Measurements from ENCODE around the gene ATP6V1F. TPM values are rescaled to one million over a fixed set of nuclear protein-coding genes. Genes with fewer than 3 reads are reported as not detected.

Gene ATP6V1F
- polyA plus RNA-seq, 3 donors, result 327 to 593 (median 511) TPM

DNA sequence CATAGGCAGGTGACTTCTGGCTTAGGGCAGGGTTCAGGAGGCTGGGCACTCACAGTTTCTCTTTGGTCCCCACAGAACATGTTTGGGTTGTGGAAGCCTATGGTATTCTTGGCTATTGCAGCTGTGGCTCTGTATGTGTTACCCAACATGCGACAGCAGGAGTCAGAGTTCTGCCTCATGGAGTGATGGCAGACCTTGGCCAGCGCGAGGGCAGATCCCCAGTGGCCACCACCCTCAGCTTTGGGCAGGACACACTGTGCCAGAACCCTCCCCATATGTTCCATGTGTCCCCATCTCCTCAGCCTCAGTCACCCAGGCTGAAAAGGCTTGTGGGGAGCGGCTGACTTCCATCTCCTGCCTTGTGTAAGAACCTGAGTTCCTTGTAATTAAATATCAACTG lies 40.9 kb upstream of the ATP6V1F start:
- no peaks in the 10 kb centered on the region for H4K20me1 ChIP-seq (ENCODE audit: insufficient read depth, low read length)
- Mint-ChIP-seq H3K9me3 (no peaks in the 10 kb centered on the region), H3K4me3 (no peak overlapping the region)

DNA sequence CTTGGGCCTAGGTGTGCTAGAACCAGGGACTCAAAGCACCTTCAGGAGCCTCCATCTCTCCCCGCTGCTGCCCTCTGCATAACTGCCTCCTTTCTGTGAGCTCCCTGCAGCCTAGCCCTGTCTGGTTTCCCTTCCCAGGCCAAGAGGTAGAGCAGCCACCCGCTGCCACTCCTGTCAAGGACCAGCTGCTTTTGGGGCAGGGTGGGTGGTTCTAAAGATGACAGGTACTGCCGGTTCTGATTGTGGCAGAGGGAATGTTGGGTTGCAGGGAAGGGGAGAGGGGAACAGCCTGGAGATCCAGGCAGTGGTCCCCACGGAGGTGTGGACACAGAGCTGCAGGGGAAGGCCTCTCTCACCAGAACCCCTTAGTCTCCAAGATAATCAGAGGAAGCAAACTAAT lies 36.1 kb upstream of the ATP6V1F start:
- Mint-ChIP-seq H3K27ac (peak overlapping the region in 1 of 7 donors; percentile 50), H3K27me3 (ENCODE audit: low read depth in 3 of 3) (peaks cover 33 to 43% (median 42%) of the 10 kb centered on the region in 3 donors), H3K36me3 (peaks cover 0 to 3% of the 10 kb centered on the region in 2 donors), H3K4me1 (peaks cover 16% of the 10 kb centered on the region), H3K4me3 (no peak overlapping the region), H3K9me3 (peaks cover 0 to 13% (median 6%) of the 10 kb centered on the region in 7 donors)
- Histone ChIP-seq H3K4me1 (ENCODE audit: control insufficient read depth in 1 of 2, insufficient read depth in 2 of 2, low read length in 2 of 2) (peaks cover 13 to 15% of the 10 kb centered on the region in 2 donors), H3K4me3 (replicated peaks in 1 of 3; ENCODE audit: low read depth in 2 of 3, low read length in 3 of 3) (no peak overlapping the region), H3K9me3 (replicated peaks in 1 of 2; ENCODE audit: control insufficient read depth in 1 of 2, insufficient read depth in 1 of 2, low read length in 2 of 2) (no peaks in the 10 kb centered on the region), H3K79me2 (ENCODE audit: insufficient read depth, low read length) (no peaks in the 10 kb centered on the region), H3K27me3 (ENCODE audit: control insufficient read depth in 2 of 2, insufficient read depth in 2 of 2, low read length in 2 of 2) (peaks cover 22 to 31% of the 10 kb centered on the region in 2 donors), H3K9ac (ENCODE audit: insufficient read depth, low read length, poor library complexity, severe bottlenecking) (no peak overlapping the region), H3K27ac (ENCODE audit: low read depth in 1 of 2, low read length in 2 of 2) (no peak overlapping the region), H4K20me1 (ENCODE audit: insufficient read depth, low read length) (no peaks in the 10 kb centered on the region), H3K36me3 (replicated peaks in 1 of 2; ENCODE audit: control insufficient read depth in 1 of 2, insufficient read depth in 2 of 2, low read length in 2 of 2) (no peaks in the 10 kb centered on the region), H2AFZ (ENCODE audit: insufficient read depth, low read depth, low read length, poor library complexity, severe bottlenecking) (no peak overlapping the region), H3K4me2 (replicated peaks; ENCODE audit: extremely low read depth, low read length, poor library complexity, severe bottlenecking) (no peak overlapping the region)
- intact Hi-C loops (cut with micrococcal nuclease), result no loop called here
- DNase-seq, result no peak
- TF ChIP-seq, protein P1, sequence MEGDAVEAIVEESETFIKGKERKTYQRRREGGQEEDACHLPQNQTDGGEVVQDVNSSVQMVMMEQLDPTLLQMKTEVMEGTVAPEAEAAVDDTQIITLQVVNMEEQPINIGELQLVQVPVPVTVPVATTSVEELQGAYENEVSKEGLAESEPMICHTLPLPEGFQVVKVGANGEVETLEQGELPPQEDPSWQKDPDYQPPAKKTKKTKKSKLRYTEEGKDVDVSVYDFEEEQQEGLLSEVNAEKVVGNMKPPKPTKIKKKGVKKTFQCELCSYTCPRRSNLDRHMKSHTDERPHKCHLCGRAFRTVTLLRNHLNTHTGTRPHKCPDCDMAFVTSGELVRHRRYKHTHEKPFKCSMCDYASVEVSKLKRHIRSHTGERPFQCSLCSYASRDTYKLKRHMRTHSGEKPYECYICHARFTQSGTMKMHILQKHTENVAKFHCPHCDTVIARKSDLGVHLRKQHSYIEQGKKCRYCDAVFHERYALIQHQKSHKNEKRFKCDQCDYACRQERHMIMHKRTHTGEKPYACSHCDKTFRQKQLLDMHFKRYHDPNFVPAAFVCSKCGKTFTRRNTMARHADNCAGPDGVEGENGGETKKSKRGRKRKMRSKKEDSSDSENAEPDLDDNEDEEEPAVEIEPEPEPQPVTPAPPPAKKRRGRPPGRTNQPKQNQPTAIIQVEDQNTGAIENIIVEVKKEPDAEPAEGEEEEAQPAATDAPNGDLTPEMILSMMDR (IDR thresholded peaks at IDR 0.05), result no peak
- WGBS (ENCODE audit: insufficient coverage), result 91% methylated on average over 3 of the region's 4 CpGs

More for the DNA sequence above, 40.9 kb upstream of the ATP6V1F start:
- no peak for DNase-seq
- Histone ChIP-seq H2AFZ (ENCODE audit: insufficient read depth, low read depth, low read length, poor library complexity, severe bottlenecking) (no peak overlapping the region), H3K27me3 (ENCODE audit: control insufficient read depth in 2 of 2, insufficient read depth in 2 of 2, low read length in 2 of 2) (no peaks in the 10 kb centered on the region), H3K79me2 (ENCODE audit: insufficient read depth, low read length) (no peaks in the 10 kb centered on the region), H3K9me3 (replicated peaks in 1 of 2; ENCODE audit: control insufficient read depth in 1 of 2, insufficient read depth in 1 of 2, low read length in 2 of 2) (no peaks in the 10 kb centered on the region), H3K9ac (ENCODE audit: insufficient read depth, low read length, poor library complexity, severe bottlenecking) (no peak overlapping the region), H3K4me3 (replicated peaks in 1 of 3; ENCODE audit: low read depth in 2 of 3, low read length in 3 of 3) (no peak overlapping the region), H3K4me2 (replicated peaks; ENCODE audit: extremely low read depth, low read length, poor library complexity, severe bottlenecking) (no peak overlapping the region), H3K27ac (ENCODE audit: low read depth in 1 of 2, low read length in 2 of 2) (no peak overlapping the region), H3K4me1 (ENCODE audit: control insufficient read depth in 1 of 2, insufficient read depth in 2 of 2, low read length in 2 of 2) (no peaks in the 10 kb centered on the region), H3K36me3 (replicated peaks in 1 of 2; ENCODE audit: control insufficient read depth in 1 of 2, insufficient read depth in 2 of 2, low read length in 2 of 2) (no peaks in the 10 kb centered on the region)
- intact Hi-C loops (cut with micrococcal nuclease), result no loop called here
- no peak overlapping the region for H3K27ac Mint-ChIP-seq
- no peaks in the 10 kb centered on the region for H3K36me3 Mint-ChIP-seq
- H3K4me1 Mint-ChIP-seq, result no peaks in the 10 kb centered on the region
- 100% methylated on average over 3 of the region's 4 CpGs for WGBS (ENCODE audit: insufficient coverage)
- peaks cover 11 to 19% (median 11%) of the 10 kb centered on the region in 3 donors for H3K27me3 Mint-ChIP-seq (ENCODE audit: low read depth in 3 of 3)
- TF ChIP-seq, protein P1 (IDR thresholded peaks at IDR 0.05), result no peak

Data from CD14-positive monocyte (primary cell).